NCI-H2196 (cell line): ENCODE measurements around the gene CREBL2.

Source experiments
- DNase-seq: peaks from one replicate; lab custom pipeline; 2025; ENCODE audit not compliant: unreplicated experiment; lab: John Stamatoyannopoulos, UW

CREBL2 gene

DNA sequence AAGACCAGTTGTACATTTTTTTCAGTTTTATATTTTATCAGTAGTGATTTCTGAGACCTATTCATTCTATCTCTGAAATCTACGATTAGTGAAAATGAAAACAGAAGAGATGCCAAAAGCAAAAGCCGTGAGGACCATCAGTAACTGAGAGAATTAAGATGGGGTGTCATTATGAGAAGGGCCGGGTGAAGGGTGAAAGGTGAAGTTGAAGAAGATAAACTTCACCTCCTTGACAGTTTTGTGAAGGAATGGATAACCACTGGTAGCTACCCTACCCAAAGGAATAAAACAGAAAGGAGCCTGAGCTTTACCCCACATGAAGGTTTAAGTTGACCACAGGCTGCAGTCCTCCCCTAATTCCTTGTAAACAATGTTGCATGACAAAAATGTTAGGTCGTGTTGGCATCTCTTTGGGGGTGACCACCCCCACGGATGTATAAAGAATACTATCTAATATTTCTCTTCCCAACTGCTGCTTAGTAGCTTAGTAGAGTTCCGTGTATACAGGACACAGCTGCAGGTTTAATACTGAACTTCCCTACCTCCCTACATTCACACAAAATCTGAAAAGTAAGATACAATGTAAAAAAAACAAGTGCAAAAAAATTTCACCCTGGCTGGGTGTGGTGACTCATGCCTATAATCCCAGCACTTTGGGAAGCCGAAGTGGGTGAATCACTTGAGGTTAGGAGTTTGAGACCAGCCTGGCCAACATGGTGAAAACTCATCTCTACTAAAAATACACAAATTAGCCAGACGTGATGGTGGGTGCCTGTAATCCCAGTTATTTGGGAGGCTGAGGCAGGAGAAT, 60.4 kb downstream of the CREBL2 start:
- no peak for DNase-seq

DNA sequence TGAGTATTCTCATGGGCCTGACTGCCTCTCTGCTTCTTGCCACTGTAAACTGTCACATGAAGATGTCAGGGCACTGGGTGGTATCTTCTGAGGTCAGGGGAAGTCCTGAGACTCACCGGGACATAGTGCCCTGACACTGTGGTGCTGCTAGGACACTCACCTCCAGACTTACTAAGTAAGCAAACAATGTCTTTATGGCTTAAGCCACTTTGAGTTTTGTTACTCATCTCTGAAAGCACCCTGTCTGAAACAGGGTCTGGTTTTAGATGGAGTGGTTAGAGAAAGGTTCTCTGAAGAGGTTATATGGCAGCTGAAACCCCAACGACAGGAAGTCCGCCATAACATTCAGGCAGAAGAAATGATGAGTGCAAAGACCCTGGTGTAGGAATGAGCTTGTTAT, 61.6 kb downstream of the CREBL2 start:
- DNase-seq = no peak

DNA sequence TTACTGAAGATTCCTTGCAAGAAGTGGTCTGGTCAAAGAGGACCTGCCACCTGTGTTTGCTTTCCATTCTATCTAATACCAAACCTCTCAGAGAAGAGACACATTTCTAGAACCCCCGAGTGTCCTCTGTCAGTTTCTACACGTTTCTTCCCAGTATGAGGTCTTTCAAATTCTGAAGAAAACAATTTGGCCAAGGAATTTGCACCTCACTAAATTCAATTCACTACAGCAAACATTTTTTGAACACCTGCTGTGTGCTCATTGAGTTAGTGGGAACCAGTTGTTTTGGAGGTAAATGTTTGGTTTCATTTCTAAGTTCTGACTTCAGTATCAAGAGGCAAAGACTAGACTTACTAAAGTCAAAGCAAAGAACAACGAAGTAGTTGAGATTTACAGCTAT, 64.9 kb downstream of the CREBL2 start:
- no peak for DNase-seq

DNA sequence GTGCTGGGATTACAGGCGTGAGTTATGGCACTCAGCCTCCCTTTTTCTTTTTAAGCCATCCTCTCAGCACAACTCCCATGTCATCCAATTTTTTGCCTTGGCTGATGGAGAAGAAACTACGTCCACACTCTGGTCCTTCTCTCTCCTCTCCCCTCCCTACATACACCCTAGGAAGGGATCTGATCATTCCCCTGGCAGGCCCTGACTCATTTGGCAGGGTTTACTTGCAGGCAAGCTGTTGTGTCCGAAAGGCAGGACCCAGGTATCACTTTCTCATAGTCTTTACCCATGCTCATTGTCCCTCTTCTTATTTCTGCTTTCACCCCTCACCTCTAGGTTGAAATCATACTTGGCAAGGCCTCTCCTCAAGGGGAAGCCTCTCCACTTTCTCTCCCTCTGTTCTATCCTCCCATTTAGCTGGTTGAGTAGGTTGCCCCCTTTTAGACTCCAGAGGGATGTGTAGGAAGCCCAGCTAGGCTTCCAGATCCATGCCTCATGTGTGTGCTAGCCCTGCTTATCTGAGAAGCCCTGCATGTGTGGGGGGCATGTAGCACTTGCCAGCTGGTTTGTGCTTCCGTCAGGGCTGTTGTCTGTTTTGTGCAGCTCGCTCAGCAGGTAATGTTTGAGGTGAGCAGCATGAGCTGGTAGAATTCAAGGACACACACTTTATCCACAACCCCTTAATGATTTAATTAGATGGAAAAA, 69.5 kb downstream of the CREBL2 start:
- no peak for DNase-seq

DNA sequence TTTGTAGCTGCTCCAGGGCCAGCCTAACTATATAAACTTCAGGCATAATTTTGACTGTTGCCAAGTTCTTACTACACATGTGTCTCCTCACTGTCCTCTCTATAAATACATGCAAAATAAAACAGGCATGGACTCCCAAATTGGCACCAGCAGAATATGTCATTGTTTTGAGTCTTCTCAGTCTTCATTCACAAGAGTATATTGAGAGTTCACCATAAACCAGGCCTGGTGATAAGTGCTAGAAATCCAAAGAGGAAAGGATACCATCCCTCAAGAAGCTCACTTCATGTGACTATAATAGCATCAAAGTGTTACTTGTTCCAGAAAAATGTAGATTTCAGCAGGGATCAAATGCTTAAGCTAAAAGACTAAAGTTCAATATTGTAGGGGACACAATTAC, 70.6 kb downstream of the CREBL2 start:
- no peak for DNase-seq

DNA sequence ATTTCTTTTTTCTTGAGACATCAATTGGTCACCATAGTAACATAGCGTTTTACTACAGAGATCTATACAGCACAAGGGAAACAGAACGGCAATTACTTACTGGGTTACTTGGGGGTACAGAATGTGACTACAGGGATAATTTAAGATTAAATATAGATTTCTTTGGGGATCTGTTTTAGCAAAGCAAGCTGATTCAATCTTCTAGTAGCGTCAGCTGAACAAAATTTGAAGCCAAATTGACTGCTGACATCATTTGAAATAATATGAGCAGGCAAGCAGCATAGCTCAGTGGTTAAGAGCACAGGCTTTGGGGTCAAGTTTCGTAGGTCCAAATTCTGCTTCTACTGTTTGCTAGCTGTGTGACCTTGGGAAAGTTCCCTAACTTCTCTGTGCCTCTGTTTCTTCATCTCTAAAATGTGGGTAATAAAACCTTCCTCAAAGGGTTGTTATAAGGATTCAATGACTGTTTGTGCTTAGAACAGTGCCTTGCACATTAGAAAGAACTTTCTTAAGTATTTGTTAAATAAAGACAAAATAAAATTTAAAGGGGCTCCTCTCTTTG, 71.5 kb downstream of the CREBL2 start:
- no peak for DNase-seq

DNA sequence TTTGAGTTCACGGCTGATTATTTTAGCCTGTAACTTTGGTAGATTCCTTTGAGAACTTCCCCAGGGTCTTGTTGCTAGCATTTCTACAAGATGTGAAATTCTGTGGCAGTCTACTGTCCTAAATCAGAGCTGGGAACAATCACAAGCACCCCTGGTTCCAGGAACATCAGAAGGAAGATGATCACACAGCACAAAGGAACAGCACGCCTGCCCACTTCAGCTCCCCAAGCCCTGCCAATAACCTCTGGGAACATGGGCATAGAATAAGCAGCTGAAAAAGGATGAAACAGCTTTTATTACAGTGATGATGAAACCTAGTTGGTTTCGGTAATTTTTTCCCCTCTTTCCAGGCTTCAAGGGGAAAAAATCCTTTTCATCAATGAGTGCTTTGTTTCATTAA, 72.0 kb downstream of the CREBL2 start:
- DNase-seq = no peak

DNA sequence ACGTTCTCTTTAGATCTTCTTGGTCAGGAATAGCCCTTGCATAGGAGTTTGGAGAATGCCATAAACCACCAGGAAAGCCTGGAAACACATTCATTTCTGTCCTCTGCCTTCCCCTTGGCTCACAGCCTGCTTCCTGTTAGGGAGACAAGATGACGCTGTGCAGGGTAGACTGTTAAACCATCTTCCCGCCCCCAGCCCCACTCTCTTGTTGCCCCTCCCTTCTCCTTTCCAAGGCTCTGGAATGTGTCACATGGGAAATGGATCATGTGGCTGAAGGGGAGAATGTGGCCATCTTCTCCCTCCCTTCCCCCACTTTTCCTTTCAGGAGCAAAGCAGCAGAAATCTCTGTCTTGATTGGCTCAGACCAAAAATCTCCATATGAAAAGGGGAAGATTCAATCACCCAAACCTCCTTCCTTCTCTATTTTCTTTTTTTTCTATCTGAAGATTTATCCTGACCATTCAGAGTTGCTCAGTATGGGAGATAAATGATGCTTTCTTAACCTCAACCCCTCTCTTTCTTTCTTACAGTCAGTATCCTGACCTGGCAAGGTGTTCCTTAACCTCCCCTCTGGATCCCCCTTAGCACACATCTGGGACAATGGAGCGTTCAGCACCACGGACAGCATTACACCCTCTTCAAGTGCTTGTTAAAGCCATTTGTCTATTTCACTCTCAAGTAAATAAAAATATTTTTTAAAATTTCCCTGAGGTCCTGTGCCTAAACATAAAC, 72.9 kb downstream of the CREBL2 start:
- DNase-seq = peak; percentile 7

DNA sequence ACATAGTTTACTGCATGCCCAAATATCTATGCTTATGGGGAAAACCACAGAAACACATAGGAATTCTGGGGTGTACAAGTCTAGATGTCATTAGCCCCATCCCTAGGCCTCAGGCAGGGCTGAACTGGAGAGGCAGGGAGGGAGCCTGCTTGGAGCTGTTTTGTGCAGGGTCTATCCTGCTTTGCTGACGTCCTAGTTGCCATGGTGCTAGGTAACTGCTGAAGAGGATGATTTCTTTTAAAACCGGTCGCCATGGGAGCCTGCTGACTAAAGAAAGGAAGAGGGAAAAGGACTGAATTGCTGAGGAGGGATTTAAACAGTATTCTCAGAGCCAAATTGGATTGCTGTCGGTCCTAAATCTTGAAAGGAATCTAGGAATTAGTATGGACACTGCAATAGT, 73.6 kb downstream of the CREBL2 start:
- no peak for DNase-seq

DNA sequence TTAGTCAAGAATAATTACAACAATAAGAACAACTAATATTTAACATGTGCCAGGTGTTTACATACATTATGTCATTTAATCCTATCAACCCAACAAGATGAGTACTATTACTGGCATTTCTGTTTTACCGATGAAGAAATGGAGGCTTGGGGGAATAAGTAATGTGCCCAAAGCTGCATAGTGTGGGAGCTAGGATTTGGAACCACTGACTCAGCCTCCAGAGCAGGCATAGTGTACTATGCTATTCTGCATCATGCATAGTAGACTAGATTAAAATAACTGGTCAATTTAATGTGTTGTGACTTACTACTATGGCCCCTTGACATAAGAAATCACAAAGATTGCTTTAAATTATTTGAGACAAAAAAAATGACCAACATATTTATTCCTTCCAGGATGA, 74.8 kb downstream of the CREBL2 start:
- no peak for DNase-seq

DNA sequence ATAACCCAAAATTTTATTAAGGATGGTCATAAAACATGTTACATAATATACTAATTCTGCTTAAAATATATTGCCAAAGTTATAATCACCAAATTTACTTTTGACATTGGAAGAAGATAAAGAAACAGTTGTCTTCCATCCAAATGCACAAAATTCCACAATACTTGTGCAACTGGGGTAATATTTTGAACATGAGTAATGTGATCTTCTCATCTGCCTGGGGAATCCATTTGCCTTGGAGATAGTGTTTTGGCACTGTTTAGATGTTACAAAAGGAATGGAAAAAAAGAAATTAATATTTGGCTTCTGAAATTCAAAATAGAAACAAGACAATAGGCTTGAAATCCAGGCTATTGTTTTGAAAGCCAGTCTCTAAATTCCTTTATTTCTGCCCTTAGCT, 75.2 kb downstream of the CREBL2 start:
- DNase-seq = no peak

DNA sequence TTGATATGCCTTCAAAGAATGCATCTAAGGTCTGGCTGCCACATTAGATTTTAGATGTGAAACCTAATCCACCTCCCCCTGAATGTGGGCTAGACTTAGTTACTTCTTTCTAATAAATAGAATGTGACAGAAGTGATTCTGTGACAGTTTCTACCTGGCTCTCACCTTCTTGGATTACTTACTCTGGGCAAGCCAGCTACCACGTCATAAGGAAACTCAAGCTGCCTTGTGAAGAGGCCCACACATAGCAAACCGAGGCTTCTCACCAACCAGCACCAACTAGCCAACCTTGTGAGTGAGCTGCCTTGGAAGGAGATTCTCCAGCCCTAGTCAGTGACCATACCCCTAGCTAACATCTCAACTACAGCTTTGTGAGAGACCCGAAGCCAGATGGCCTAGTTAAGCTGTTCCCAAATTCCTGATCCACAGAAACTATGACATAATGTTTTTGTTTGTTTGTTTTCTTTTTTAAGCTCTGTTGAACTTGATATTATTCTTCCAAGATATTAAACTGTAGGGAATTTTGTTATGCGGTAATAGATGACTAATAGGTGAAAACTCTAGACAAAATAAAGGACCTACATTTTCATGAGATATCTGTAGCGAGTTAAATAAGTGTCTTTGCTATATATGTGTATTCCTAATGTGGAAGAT, 78.1 kb downstream of the CREBL2 start:
- DNase-seq = no peak

DNA sequence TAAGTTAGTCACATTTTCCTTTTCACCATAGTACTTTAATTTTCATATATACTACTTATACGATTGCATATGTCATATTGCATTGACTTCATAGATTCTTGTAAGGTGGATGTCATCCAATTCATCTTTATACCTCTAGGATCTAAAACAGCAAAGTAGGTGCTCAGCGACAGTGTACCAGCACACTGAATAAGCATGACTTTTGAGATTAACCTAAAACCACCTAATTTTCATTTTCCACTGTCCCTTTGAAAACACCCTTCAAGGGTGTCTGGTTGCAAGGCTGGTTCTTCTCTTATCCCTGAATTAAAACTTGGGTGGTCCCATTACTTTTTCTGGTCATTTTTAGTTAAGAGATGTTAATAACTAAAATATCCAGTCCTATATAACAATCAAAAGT, 79.9 kb downstream of the CREBL2 start:
- no peak for DNase-seq

DNA sequence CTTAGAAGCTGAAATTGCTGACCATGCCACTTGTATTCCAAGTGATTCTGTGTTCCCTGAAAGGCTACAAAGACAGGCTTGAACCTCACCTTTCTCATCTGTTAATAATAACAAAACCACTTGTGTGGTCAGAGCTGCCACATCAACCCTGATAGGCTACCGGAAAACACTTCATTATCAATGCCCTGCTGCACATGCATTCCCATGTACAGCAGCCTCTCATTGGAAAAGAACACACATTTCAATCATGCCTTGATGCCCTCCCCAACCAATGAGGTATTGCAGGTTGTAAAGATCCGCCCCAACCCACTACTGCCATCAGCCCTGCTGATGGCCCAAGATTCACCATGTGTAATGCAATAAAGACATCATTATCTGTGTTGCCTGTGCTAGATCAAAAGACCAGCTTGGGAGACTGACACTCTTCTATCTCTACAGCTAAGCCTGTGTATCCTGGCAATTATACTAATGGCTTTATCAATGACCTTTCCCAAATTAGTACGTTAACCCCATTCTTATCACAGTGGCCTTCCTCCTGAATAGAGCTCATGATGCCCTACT, 81.5 kb downstream of the CREBL2 start:
- no peak for DNase-seq
